ENCODE data around the gene BICRAL.

BICRAL gene

DNA sequence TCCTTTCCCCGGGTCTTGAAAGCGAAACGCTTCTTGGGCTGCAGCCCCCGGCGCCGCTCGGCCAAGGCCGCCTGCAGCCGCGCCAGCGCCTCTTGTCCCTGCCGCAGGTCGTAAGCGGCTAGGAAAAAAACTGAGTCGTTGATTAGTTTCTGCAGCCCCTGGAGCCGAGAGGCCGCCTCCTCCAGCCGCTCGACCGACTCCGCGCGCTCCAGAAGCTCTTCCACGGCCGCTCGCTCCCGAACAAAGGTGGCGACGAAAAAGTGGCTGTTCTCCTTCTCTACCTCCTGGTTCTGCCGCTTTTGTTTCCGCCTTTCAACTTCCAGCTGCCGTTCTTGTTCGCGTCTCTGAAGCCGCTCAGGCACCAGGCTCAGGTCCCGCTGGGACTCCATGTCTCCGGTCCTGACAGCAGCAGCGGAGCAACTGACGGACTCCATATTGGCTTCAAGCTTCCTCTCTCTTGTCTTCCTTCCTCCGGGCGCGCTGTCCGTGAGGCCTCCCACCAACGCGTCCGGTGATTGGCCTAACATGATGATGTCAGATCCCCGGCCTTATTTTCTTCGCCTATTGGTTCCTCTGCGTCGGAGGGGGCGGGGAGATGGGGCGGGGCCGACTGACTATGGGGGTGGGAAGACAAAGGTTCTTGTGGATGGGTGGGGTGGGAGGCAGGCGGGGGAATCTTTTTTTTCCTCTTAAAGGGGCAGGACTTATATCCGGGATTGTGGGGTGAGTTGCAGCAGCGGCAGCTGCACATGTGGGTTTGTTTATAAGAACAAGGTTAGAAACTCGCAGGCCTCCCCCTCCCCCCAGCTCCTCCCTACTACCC is 36.0 kb upstream of the BICRAL start, which contains the start of gene TBCC:
Gene TBCC, minus strand, starts transcription at position 464 of the 823 bp plus-strand sequence. Its CDS starts 30 bp downstream, at position 434.
- TF ChIP-seq, protein P1, sequence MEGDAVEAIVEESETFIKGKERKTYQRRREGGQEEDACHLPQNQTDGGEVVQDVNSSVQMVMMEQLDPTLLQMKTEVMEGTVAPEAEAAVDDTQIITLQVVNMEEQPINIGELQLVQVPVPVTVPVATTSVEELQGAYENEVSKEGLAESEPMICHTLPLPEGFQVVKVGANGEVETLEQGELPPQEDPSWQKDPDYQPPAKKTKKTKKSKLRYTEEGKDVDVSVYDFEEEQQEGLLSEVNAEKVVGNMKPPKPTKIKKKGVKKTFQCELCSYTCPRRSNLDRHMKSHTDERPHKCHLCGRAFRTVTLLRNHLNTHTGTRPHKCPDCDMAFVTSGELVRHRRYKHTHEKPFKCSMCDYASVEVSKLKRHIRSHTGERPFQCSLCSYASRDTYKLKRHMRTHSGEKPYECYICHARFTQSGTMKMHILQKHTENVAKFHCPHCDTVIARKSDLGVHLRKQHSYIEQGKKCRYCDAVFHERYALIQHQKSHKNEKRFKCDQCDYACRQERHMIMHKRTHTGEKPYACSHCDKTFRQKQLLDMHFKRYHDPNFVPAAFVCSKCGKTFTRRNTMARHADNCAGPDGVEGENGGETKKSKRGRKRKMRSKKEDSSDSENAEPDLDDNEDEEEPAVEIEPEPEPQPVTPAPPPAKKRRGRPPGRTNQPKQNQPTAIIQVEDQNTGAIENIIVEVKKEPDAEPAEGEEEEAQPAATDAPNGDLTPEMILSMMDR (IDR thresholded peaks at IDR 0.05; ENCODE audit: low read depth, low read length): no peak
- peak; percentile 99 for DNase-seq (ENCODE audit: extremely low read depth, low read depth)

DNA sequence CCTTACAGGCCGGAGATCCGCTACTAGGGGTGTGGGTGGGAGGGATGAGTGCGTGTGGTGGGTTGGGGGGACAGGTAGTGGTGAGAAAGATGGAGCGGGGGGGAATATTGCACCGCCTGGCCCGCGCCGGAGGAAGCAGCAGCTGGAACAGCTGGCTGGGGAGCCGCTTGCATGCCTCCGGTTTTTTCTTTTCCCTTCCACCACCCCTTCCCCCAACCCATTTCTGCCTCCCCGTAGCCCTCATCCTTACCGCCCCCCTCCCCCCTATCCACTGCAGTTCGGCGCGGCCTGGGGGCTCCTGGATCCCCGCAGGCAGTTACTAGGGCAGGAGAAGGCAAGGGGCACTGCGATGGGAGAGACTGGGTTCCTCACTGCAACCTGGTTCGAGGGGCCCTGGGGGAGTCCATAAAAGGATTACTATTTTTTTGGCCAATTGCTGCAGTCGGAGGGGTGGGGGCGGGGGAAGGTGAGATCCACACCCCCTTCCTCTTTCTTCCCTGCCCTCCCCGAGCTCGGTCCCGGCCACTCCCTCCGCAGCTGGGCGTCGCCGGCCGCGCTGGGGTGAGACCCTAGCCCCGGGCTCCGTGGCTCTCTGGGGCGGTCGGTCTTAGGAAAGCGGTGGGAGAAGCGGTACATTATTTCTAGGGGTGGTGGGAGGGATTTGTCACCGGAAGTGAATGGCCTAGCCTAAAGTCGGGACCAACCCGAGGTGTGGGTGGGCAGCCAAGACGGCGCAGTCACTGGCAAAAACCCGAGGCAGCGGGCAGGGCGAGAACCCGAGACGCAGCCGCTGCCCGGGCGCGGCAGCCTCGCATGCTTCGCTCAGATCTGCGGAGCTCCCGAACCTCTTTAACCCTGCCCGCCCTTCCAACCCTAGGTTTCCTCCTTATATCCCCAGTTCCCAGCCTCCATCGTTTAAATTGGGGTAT is 35.1 kb upstream of the BICRAL start:
- TF ChIP-seq, protein P1 (IDR thresholded peaks at IDR 0.05; ENCODE audit: low read depth, low read length): no peak
- DNase-seq (ENCODE audit: extremely low read depth, low read depth): peak; percentile 88

DNA sequence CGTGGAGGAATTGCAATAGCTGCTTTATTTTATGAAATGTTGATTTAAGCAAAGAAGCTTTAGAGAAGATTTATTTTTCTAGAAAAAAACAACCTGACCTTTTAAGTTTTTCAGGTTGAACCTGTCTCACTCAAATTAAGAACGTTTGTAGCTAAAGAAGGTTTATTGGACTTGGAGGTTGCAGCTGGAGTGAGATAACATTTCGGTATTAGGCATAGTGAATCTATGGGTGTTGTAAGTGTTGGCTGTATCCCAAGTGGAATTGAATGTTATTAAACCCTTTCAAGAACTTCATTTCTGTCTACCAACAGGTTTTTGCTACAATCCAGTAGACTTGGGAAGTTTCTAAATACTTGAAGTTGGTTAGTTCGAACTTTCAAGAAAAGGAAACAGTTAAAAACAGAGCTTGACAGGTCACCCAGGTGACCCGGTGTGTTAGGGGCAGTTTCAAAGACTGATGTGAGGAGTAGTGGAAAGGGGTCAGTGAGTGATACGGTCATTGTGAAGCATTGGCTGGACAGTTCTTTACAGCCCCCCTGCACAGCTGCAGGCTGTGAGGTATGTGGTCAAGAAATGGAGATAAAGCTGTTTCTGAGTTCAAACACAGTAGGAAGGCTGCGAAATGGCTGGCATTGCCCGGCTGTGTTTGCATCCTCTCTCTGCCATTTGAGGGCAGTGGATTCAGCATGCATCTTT is 33.5 kb upstream of the BICRAL start:
- no peak for DNase-seq (ENCODE audit: extremely low read depth, low read depth)
- TF ChIP-seq, protein P1 (IDR thresholded peaks at IDR 0.05; ENCODE audit: low read depth, low read length): no peak

DNA sequence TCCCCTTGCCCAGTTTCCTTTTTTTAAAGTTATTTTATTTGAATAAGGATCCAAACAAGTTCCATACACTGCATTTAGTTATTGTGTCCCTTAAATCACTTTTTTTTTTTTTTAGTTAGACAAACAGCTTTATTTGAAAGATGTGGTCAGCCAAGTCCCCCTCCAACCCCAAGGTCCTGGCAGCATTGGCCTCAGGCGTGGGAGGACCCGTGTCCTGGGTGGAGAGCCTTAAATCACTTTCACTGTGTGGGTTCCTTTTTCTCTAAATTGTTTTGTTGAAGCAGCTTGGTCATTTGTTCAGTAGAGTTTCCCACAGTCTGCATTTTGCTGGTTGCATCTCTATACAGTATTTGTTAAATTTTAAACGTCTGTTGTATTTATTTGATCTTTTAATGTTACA is 30.8 kb upstream of the BICRAL start:
- TF ChIP-seq, protein P1 (IDR thresholded peaks at IDR 0.05; ENCODE audit: low read depth, low read length): no peak
- no peak for DNase-seq (ENCODE audit: extremely low read depth, low read depth)

DNA sequence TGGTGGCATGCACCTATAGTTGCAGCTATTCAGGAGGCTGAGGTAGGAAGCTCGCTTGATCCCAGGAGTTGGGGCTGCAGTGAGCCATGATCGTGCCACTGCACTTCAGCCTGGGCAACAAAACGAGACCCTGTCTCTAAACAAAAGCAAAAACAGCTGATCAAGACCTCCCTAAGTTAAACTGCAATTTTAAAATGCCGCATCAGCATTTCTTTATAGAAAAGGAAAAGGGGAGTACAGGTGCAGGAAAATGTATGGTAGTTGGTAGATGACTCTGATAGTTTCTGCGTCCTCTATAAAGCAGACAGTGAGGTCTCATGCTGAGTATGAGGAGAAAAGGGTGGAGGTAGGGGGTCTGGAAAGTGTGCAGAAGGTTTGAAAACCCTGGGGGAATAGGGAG is 27.1 kb upstream of the BICRAL start:
- TF ChIP-seq, protein P1 (IDR thresholded peaks at IDR 0.05; ENCODE audit: low read depth, low read length): no peak
- DNase-seq (ENCODE audit: extremely low read depth, low read depth): no peak

DNA sequence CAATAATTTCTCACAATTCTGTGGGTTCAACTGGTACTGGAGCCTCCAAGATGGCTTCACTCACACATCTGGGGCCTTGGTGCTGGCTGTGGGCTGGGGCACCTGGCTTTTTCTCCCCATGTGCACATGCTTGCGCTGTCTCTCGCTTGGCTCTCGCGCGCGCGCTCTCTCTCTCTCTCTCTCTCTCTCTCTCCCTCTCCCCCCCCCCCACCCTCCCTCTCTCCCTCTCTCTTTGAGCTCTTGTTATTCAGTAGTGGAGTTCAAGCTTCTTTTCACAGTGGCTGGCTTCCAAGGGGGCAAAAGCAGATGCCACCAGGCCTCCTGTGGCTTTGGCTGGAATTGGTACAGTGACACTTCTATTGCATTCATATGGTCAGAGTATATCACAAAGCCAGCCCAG is 25.1 kb upstream of the BICRAL start:
- TF ChIP-seq, protein P1 (IDR thresholded peaks at IDR 0.05; ENCODE audit: low read depth, low read length): no peak
- DNase-seq (ENCODE audit: extremely low read depth, low read depth): no peak
